DMS153 treated with DMSO at 0.1 percent for 48 hours (cell line): ENCODE results near the gene ZNF644.
A peak's percentile ranks its signal among the peaks of the same experiment; 100 is the strongest.
"Not testable (repeated sequence)": the region's sequence is repeated elsewhere in the genome, so short reads cannot be mapped to it uniquely, and the experiment has no call there.

Experiments
- DNase-seq: peaks from one replicate; lab custom pipeline; 2025; ENCODE audit not compliant: unreplicated experiment; lab: John Stamatoyannopoulos, UW

ZNF644 gene

DNA sequence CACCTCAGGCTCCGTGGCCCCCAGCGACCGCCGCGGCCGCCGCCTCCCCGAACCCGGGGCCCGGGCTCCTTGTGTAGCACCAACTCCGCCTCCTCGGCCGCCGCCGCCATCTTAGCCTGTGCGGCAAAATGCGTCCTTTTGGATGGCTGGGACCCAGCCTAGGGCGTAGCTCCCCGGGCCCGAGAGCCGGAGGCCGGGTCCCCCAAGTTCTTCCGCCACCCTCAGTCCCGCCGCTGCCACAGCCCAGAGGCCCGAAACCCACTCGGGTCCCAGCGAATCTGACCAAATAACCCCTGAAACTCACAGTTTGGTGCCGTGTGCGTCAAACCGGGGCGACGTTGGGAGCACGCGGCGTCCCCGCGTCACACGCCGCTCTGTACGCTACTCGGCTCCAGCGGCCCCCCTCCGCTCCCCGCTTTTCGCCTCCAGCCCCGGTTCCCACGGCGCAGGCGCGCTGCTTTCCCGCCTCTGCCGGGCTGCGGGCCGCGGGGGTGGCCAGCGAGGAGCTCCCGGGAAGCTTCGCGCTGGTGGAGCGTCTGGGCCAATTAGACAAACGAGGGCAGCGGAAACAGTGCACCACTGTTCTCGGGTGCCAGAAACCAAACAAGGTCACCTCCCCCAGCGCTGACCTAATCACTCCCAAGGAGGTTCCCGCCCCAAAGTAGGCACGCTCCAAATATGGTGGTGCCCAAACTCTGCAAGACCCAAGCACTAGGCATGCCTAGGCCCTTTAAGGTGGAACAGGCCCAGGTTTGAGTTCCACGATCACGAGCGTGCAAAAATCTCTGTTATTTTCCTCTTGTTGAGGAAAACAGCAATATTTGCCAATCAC lies at the start of gene ZNF644:
ZNF644 (minus strand) TSS at position 350 of the 832 bp plus-strand sequence. CDS start 39,682 bp downstream, outside the sequence.
- peak; percentile 82 for DNase-seq

DNA sequence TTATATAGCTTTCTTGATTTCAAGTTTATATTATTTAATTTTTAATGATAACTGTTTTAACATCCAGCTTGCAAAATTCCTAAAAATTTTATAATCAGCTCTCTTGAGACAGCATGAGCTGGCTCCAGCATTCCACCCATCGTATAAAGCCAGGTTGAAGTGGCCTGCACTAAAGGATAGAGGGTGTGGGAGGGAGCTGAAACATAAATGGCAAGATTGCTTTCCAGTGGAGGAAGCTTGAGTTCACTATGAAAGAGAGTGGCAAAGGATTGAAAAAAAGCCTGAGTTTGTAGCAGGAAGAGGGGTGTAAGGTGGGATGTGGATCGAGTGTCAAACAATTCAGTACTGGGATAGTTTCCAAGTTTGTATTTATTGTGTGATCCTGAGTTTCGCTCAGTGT lies 48.5 kb upstream of the ZNF644 start:
- DNase-seq: peak; percentile 31

DNA sequence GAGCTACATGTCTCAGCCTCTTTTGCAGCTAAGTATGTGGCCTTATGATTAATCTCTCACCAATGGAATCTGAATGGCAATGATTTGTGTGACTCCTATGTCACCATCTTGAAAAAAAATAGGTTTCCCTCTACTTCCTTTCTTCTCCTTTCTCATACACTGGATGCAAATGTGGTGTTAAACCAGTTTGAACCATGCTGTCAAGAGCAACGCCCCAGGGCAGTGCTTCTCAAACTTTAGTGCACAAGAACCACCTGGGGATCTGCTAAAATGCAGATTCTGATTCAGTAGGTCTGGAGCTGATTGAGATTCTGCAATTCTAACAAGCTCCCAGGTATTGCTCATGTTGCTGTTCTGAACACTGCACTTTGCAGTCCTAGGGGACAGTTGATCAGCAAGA lies 44.7 kb upstream of the ZNF644 start:
- DNase-seq: no peak

DNA sequence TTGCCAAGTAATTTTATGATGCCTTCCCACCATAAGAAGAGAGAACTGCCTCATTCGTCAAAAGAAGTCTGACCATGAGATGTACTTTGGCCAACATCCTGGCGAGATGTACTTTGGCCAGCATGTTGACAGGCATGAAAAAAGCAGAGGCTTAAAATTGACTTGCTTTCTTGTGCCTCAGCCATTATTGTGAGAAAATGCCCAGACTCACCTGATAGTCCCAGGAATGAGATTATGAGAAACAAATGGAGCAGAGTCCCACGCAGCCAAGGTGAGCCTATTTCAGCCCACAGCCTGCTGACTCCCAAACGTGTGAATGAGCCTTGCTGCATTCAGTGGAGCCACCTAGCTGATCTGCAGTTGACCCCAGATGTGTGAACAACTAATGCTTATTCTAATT lies 43.5 kb upstream of the ZNF644 start:
- DNase-seq: no peak

DNA sequence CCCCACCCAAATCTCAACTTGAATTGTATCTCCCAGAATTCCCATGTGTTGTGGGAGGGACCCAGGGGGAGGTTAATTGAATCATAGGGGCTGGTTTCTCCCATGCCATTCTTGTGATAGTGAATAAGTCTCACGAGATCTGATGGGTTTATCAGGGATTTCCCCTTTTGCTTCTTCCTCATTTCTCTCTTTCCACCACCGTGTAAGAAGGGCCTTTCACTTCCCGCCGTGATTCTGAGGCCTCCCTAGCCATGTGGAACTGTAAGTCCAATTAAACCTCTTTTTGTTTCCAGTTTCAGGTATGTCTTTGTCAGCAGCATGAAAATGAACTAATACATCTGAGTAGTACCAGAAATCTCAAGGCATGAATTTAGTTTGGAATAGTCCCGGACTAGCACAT lies 41.6 kb upstream of the ZNF644 start:
- DNase-seq: not testable (repeated sequence)

DNA sequence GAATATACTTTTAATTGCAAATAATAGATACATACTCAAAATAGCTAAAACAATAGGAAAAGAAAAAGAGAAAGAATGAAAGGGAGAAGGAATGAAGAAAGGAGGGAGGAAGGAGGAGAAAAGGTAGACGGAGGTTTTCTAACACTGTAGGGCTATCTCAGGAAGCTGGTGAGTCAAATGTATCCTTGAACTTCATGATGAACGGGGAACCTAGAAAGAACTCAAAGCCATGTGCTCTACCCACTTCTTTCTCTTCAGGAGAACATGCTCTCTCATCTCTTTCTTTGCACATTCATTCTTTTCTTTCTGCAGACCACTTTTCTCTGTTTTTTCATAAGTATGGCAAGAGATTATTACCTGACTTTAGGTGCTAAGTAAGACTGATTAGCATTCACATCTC lies 37.3 kb upstream of the ZNF644 start:
- no peak for DNase-seq

DNA sequence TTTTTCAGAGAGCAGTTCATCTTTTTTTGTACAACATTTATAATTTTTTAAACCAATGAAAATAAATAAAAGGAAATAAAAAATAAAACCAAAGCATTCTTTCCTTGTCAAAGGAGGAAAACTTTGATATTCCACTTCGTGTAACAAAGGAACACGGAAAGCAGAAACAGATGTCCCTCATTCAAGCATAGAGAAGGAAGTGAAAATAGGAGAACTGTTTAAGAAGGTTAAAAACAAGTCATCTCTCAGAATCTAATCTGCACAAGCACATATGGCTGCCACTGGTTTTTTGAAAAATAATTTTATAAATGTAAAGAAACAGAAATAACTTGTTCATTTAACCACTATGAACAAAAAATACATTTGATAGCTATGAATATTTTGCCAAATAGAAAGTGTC lies 35.9 kb upstream of the ZNF644 start:
- no peak for DNase-seq

DNA sequence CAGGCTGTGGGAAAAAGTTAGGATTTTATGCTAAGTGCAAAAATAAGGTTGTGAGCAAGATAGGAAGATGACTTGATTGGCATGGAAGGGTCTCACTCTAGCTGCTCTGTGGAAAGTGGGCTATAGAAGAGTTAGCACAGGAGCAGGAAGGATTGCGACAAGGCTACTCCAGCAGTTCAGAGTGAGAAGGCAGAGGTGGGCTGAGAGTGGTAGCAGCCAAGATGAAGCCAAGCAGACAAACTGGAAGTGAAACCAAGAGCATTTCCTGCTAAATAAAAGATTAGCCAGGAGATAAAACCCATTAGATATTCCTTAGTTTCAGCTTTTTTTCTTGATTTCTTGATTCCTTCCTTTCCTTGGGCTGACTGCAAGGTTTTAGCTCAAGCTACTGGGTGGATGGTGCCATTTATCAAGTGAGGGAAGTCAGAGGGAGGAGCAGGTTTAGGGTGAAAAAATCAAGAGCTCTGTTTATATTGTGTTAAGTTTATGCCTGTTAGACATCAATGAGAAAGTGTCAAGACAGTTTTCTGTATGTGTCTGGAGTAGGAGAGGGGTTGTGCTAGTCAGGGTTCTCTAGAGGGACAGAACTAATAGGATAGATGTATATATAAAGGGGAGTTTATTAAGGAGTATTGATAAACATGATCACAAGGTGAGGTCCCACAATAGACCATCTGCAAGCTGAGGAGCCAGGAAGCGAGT lies 33.1 kb upstream of the ZNF644 start:
- no peak for DNase-seq

DNA sequence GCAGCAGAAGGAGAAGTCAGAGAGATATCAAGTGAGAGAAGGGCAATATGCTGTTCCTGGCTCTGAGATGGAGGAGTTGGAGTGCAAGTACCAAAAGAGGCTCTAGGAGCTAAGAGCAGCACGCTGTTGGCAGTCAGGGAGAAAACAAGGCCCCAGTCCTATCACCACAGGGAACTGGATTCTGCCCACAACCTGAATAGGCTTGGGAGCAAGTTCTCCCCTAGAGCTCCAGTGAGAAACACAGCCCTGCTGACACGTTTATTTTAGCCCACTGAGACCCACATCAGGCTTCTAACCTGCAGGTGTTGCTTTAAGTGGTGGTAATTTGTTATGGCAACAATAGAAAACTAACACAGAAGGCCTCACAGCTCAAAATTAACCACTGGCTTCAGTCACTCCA lies 31.8 kb upstream of the ZNF644 start:
- DNase-seq: no peak

DNA sequence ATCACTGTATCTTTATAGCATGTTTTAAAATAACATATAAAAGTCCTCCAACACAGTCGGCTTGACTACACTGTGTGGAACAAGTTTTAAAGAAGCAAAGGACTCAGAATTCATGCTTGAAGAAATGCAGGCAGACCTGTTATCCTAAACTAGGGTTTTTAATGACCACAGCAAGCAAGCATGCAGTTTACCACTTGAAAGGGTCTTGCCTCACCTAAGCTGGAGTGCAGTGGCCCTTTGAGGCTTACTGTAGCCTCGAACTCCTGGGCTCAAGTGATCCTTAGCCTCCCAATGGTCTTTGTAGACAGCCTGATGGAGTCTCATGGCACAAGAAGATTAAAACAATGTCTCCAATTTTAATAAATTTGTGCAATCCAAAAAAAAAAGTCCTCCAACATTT lies 27.7 kb upstream of the ZNF644 start:
- DNase-seq: not testable (repeated sequence)

DNA sequence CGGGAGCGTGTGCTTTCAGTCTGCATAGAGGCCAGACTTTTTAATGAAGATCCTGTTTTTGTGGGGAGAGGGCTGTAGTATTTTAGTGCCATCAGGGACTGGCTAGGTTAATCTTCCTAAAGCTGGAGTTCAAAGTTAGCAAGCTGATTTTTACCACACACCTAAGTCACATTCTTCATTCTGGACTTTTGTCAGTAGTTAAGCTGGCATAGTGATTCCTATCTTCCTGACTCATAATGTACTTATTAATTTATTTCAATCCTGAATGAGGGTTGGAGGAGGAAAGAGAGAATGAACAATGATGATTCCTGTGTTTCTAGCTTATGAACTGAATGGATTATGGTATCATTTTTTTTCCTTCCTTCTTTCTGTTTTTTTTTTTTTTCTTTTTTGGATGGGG lies 24.9 kb upstream of the ZNF644 start:
- no peak for DNase-seq

DNA sequence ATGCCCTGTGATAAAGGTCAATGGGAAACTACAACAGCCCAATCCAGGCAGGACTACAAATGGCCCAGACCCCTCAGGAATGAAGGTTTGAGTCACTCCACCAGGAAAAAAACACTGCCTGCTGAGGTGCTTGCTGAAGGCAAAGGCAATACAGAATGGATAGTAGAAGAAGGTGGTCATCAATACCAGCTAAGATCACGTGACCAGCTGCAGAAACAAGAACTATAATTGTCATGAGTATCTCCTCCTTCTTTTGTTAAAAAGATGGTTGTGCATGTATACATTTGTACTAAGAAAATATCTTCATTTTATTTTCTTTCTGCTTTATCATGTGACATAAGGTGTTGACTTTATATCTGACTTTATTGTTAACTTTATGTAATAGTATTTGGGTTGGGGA lies 23.4 kb upstream of the ZNF644 start:
- no peak for DNase-seq

DNA sequence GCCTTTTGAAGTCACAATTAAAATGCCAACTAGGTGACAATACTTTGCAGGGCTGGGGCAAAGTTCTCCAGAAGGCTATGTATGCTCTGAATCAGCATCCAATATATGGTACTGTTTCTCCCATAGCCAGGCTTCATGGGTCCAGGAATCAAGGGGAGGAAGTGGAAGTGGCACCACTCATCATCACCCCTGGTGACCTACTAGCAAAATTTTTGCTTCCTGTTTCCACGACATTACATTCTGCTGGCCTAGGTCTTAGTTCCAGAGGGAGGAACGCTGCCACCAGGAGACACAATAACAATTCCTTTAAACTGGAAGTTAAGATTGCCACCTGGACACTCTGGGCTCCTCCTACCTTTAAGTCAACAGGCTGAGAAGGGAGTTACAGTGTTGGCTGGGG lies 22.9 kb upstream of the ZNF644 start:
- DNase-seq: not testable (repeated sequence)

DNA sequence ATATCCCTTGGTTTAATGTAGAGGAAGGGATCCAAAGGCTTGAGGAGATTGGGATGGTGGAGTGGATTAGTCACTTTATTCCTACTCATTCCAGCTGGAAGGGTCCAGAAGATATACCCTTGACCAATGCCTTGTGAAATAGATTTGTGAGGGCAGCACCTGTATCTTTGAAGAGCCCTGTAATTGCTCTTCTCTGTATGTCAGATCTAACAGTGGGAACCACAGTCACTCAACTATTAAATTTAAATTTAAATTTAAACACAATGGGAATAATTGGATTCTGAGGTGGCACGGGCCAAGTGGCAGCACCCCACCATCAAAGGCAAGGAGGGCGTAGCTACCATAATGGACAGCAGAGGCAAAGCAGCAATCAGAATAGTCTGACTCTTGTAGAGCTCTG lies 20.5 kb upstream of the ZNF644 start:
- not testable (repeated sequence) for DNase-seq

DNA sequence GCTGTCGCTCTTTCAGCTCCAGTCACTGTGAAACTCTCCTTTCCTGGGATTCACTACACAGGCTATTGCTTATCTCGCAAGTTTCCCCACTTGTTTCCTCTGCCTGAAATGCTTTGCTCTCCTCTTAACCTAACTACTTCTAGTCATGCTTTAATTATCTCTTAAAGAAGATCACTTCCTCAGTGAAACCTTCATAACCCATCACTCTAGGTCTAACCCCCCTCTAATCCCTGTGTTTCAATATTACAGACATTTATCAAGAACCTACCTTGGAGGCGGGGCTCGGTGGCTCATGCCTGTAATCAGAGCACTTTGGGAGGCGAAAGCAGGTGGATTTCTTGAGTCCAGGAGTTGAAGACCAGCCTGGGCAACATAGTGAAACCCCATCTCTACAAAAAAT lies 16.7 kb upstream of the ZNF644 start:
- no peak for DNase-seq

DNA sequence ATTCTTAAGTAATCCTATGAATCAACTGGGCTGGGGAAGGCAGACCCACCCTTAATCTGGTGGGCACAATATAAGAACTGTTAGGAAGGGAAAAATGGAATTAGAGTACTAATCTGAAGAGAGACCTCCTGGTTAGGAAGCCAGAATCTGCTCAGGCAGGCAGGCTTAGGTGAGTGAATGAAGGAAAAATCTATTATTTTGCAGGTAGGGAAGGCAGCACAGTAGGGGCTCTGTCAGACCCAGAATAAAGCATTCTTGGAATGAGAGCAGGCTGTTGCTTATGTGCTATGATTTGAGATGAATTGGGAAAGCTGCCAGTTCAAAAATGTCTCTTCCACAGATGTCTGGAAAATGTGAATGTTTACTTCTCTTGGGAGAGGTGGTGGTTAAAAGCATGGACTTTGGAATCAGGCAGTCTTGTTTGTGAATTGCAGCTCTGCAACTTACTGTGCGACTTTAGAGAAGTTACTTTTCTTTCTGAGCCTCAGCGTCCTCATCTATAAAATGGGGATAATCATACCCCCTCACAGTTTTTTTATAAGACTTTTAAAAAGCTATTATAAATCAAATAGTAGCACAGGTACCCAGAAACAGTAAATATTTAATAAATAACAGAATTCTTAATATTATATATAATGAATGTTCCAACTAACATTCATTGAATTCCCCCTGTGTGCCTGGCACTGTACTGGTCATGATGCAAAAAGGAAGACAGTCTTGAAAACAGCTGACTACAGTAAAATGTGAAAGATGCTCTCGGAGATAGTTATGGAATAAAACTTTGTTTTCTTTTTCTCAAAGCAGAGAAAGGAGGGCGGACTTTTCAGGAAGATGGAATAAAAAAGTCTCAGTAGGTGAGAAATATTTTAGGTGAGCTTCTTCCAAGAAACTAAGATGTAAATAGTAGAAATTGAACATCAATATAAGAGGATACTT lies 15.3 kb upstream of the ZNF644 start:
- no peak for DNase-seq

DNA sequence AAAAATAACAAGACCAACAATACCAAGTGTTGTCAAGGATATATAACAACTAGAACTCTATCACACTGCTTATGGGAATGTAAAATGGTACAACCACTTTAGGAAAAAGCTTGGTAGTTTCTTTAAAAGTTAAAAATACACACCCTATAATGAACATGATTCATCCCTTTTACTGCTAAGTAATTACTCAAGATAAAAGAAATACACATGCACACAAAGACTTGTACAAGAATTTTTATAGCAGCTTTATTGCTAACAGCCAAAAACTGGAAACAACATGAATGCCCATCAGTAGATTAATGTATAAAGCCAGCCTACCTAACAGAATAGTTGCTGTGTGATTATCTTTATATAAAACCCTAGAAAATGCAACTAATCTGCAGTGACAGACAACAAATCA lies 10.5 kb upstream of the ZNF644 start:
- no peak for DNase-seq

DNA sequence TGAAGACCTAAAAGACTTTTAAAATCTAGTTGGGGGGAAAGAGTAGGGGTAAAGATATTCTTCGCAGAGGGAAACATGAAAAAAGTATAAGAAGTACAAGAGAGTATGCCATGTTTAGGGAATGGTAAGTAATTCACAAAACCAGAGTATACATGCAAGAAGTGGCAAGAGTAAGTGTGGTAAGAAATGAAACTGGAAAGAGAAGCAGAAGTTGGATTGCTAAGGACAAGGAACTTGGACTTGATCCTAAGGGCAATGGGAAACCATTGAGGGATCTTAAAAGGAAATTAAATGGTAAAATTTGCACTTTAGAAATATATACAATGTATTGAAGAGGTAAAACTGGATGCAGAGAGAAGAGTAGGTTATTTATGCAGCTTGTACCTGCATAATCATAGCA lies 9.2 kb upstream of the ZNF644 start:
- DNase-seq: no peak

DNA sequence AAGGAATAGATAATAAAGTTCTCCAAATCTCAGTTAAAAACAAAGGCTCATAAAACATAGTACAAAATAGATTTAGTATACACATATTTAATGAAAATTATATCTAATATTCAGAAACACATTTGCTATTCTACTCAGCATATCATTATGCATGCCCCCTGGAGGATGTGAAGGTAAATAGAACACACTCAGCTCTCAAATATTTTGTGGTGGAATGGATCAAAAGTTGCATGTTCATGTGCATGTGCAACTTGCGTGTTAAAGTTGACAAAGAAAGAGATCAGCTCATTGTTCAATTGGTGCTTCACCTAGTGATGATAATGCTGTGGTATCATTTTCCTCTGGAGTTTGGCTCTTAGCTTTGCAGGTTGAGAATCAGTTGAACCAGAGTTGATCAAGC lies 4.9 kb upstream of the ZNF644 start:
- DNase-seq: no peak

DNA sequence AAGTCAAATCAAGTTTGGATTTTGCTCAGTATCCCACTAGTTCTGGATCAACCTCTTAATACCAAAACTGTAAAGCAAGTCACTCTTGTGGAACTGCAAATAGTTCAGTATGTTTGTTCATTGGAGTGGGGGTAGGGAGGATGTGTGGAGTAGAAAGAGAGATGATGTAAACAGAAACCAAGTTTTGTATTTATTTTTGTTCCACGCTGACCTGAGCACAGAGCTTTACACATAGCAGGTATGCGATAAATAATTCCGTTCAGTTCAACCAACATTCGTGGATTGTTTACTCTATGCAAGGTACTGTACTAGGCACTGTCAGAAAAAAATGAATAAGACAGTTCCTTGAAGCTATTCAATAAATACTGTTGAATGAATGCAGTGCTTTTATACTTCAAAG lies 4.5 kb upstream of the ZNF644 start:
- DNase-seq: no peak

DNA sequence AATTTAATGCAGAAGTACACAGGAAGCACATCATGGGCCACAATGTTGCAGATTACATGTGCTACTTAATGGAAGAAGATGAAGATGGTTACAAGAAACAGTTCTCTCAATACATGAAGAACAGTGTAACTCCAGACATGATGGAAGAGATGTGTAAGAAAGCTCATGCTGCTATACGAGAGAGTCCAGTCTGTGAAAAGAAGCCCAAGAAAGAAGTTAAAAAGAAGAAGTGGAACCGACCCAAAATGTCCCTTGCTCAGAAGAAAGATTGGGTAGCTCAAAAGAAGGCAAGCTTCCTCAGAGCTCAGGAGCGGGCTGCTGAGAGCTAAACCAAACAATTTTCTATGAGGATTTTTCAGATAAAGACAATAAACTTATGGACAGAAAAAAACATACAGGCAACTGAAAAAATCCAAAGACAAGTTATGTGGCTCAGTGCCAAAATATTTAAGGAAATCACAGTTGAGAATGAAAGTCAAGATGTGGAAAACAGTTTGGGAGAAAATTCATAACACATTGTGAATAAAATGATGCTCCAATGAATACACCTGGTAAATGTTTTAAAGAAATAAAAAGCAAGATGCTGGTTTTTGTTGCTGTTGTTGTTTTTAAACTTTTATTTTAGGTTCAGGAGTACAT lies 2.8 kb upstream of the ZNF644 start:
- no peak for DNase-seq
